Measurements from ENCODE around the gene PRAC2. TPM values are rescaled to one million over a fixed set of nuclear protein-coding genes. Genes with fewer than 3 reads are reported as not detected.

The PRAC2 gene
- total and polyA plus RNA-seq, 12 donors, result not detected

DNA sequence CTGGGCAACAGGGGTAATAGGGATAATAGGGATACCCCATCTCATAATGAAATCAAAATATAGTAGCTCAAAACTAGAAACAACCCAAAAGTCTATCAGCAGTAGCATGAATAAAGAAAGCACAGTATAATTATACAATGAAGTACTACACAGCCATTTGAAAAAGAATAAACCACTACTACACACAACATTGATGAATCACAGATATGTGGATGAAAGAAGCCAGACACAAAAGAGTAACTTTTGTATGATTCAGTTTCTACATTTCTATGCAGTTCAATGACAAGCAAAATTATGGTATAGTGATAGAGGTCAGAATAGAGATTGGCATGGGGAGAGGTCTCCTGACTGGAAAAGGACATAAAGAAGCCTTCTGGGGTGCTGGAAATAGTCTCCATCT, 8.4 kb downstream of the PRAC2 start:
- Histone ChIP-seq H3K36me3 (replicated peaks in 1 of 2) (no peaks in the 10 kb centered on the region), H3K4me1 (replicated peaks in 1 of 2) (no peaks in the 10 kb centered on the region), H3K4me3 (no peak overlapping the region), H3K27ac (no peak overlapping the region), H3K9me3 (replicated peaks in 1 of 3) (no peaks in the 10 kb centered on the region), H3K27me3 (peaks cover 94% of the 10 kb centered on the region)
- intact Hi-C loops (cut with DNase I), result no loop called here
- no peak for TF ChIP-seq POLR2A (IDR thresholded peaks at IDR 0.05)
- TF ChIP-seq, protein P1, sequence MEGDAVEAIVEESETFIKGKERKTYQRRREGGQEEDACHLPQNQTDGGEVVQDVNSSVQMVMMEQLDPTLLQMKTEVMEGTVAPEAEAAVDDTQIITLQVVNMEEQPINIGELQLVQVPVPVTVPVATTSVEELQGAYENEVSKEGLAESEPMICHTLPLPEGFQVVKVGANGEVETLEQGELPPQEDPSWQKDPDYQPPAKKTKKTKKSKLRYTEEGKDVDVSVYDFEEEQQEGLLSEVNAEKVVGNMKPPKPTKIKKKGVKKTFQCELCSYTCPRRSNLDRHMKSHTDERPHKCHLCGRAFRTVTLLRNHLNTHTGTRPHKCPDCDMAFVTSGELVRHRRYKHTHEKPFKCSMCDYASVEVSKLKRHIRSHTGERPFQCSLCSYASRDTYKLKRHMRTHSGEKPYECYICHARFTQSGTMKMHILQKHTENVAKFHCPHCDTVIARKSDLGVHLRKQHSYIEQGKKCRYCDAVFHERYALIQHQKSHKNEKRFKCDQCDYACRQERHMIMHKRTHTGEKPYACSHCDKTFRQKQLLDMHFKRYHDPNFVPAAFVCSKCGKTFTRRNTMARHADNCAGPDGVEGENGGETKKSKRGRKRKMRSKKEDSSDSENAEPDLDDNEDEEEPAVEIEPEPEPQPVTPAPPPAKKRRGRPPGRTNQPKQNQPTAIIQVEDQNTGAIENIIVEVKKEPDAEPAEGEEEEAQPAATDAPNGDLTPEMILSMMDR (IDR thresholded peaks at IDR 0.05), result no peak
- no peak for DNase-seq

DNA sequence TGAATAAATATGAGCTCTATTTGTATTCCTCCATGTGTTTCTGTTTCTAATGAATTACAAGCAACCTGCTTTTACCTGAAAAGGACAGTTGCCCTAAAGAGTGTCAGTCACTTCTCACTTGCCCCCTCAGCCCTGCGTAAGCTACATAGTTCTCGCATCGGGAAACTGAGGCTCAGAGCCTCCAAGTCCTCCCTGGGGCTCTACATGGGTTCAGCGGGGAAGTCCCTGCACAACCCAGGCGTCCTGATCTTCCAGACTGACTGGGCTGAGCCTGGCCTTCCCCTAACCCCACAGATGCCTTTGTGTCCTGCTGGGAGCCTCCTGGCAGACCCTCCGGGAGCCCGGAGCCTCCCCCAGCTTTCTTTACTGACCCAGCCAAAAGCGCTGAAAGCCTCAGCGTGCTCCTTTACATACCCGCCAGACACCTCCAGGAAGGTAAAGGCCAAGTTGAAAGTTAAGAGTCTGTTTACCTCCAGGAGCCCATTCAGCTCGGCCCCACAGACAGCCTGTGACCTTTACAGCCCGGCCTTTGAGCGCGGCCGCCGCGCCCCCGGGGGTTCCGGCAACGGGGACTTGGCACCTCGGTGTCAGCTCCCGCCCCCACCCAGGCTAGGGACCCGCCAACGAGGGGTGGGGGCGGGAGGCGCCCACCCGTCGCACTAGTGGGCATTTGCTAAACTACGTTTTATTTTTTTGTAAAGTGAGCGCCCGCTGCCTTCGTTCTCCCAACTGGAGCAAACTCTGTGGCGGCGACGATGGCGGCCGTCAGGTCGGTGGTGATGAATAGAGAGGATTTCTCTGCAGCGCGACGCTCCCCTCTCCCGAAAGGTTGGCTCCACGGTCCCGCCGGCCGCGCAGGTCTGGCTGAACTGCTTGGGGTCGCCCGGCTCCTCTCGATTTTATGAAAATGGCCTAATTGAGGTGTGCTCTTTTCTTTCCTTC, 10.0 kb downstream of the PRAC2 start:
- TF ChIP-seq, protein P1 (IDR thresholded peaks at IDR 0.05), result no peak
- TF ChIP-seq POLR2A (IDR thresholded peaks at IDR 0.05), result no peak
- no peaks in the 10 kb centered on the region for H3K36me3 ChIP-seq (replicated peaks in 1 of 2)
- no peak overlapping the region for H3K4me3 ChIP-seq
- H3K4me1 ChIP-seq (replicated peaks in 1 of 2), result no peaks in the 10 kb centered on the region
- H3K27me3 ChIP-seq, result peaks cover 94% of the 10 kb centered on the region
- 8 to 15% (median 11%) methylated on average over 15 to 50 of the region's 50 CpGs for WGBS, 4 donors
- DNase-seq, result no peak
- no peak overlapping the region for H3K27ac ChIP-seq
- intact Hi-C loops (cut with DNase I), result no loop called here
- no peaks in the 10 kb centered on the region for H3K9me3 ChIP-seq (replicated peaks in 1 of 3)

DNA sequence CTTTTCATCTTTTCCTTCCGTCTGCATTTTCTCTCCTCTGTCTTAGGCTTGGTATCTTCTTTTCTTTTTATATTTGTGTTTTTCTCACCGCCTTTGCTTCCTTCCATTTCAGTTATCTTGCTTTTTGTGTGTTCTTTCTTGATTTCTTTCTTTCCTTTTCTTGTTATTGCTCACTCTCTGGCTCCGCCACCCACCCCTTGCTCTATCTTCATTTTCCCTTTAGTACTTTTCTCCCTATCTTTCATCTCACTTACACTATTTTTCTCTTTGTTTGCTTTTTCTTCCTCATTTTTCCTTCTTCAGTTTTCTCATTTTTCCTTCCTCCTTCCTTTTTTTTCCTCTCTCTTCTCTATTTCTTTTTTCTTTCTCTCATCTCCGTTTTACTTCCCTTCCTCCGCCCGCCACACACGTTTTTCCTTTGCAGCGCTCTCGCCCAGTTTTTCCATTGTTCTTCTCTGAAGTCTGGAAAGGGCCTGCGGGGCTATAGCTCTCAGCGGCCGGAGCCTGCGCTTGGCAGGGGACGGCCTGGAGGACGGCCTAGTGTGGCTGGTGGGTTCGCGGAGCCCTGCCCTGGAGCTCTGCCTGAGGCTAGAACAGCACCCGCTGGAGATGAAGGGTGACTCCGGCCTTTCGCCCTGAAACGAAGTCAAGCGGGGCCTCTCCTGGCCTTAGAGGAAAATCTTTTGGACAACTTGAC, 10.8 kb downstream of the PRAC2 start:
- Histone ChIP-seq H3K27me3 (peaks cover 95% of the 10 kb centered on the region), H3K36me3 (replicated peaks in 1 of 2) (no peaks in the 10 kb centered on the region), H3K9me3 (replicated peaks in 1 of 3) (no peaks in the 10 kb centered on the region), H3K27ac (no peak overlapping the region), H3K4me3 (no peak overlapping the region), H3K4me1 (replicated peaks in 1 of 2) (no peaks in the 10 kb centered on the region)
- intact Hi-C loops (cut with DNase I), result no loop called here
- 15 to 24% (median 19%) methylated on average over 17 to 22 of the region's 22 CpGs for WGBS, 4 donors
- no peak for DNase-seq
- TF ChIP-seq, protein P1 (IDR thresholded peaks at IDR 0.05), result no peak
- TF ChIP-seq POLR2A (IDR thresholded peaks at IDR 0.05), result no peak

DNA sequence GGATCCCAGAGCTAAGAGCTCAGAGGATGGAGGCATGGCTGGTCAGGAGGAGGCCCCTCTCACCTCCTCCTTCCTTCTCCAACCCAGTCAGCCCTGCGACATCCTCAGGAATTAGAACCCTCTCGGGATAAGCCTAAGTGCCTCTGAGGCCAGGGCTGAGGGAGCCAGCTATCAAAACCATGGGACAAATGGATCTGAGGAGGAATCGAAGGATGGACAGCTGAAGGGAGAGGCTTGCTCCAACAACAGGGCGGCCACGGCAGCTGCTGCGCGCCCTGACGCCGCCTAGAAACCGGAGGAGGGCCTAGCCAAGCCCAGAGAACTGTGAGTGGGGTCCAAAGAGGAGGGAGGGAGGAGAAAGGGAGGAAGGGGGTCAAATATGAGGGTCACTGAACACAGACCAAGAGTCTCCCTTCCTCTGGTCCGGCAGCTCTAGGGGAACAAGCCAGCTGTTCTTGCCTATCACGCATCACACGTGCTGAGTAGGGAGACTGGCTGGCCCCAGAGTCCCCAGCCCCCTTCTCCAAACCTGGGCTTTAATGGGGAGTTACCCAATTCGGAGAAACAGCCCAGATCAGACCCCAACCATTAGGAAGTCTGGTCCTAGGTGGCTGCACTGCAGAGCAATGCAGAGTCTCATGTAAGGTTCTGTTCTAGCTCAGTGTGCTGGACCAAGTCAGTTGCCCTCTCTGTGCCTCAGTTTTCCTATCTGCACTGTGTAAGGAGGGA, 11.5 kb downstream of the PRAC2 start:
- H3K27ac ChIP-seq, result no peak overlapping the region
- H3K27me3 ChIP-seq, result peaks cover 96% of the 10 kb centered on the region
- 10 to 21% (median 15%) methylated on average over 12 to 14 of the region's 14 CpGs for WGBS, 4 donors
- H3K4me3 ChIP-seq, result no peak overlapping the region
- no peaks in the 10 kb centered on the region for H3K36me3 ChIP-seq (replicated peaks in 1 of 2)
- no peak for DNase-seq
- no peaks in the 10 kb centered on the region for H3K4me1 ChIP-seq (replicated peaks in 1 of 2)
- intact Hi-C loops (cut with DNase I), result no loop called here
- H3K9me3 ChIP-seq (replicated peaks in 1 of 3), result no peaks in the 10 kb centered on the region
- TF ChIP-seq POLR2A (IDR thresholded peaks at IDR 0.05), result no peak
- TF ChIP-seq, protein P1 (IDR thresholded peaks at IDR 0.05), result no peak
